Esophagus muscularis mucosa (tissue), 4 donors: Measurements from ENCODE around the gene DUT. TPM values are rescaled to one million over a fixed set of nuclear protein-coding genes. Genes with fewer than 3 reads are reported as not detected.

Source experiments
- DNase-seq: peaks from one replicate; pipeline ENCODE4 v3.0.0-alpha.2; 2017; ENCODE audit errors: extremely low spot score
- H3K27ac ChIP-seq, 4 donors: fragments of 200-600 bp; sonication (generic); replicated peaks in 1 of 4; 1 replicate in 3 of 4; 2 replicates in 1 of 4; pipeline ENCODE4 v1.5.1; 2016 to 2019; ENCODE audit warnings: mild to moderate bottlenecking in 1 of 4
- H3K27me3 ChIP-seq, 4 donors: fragments of 200-600 bp; sonication (generic); one replicate each; pipeline versions ENCODE4 v1.5.1 to v1.6.0; 2016 to 2019
- H3K36me3 ChIP-seq, 4 donors: fragments of 200-600 bp; sonication (generic); one replicate each; pipeline ENCODE4 v1.5.1; 2016 to 2019
- H3K4me1 ChIP-seq, 4 donors: fragments of 200-600 bp; sonication (generic); one replicate each; pipeline ENCODE4 v1.5.1; 2016 to 2019
- H3K4me3 ChIP-seq, 4 donors: fragments of 200-600 bp; sonication (generic); 1 replicate in 2 of 4; 2 replicates in 2 of 4; pipeline ENCODE4 v1.5.1; 2016 to 2019; ENCODE audit warnings: mild to moderate bottlenecking in 4 of 4, moderate library complexity in 1 of 4
- H3K9me3 ChIP-seq, 4 donors: fragments of 200-600 bp; sonication (generic); 1 replicate in 3 of 4; 2 replicates in 1 of 4; pipeline ENCODE4 v1.5.1; 2016 to 2019
- CTCF ChIP-seq, 3 experiments: fragments of 200-600 bp in 2 of 3; fragments of 450-650 bp in 1 of 3; sonication (generic) in 2 of 3; IDR thresholded peaks; one replicate each; pipeline ENCODE4 v1.5.1; 2017 to 2019; ENCODE audit warnings: antibody characterized with exemption in 3 of 3, mild to moderate bottlenecking in 2 of 3, moderate library complexity in 1 of 3
- EP300 ChIP-seq: sonication (generic); formaldehyde crosslinking; IDR thresholded peaks from one replicate; pipeline ENCODE4 v1.6.1; 2017; ENCODE audit warnings: antibody characterized with exemption
- POLR2A ChIP-seq: fragments of 450-650 bp; IDR thresholded peaks from one replicate; pipeline ENCODE4 v1.6.1; 2017; ENCODE audit warnings: antibody characterized with exemption, moderate library complexity, mild to moderate bottlenecking, low read depth
- POLR2AphosphoS5 ChIP-seq, 2 donors: sonication (generic); formaldehyde crosslinking; IDR thresholded peaks; one replicate each; pipeline ENCODE4 v1.6.1; 2017; ENCODE audit warnings: antibody characterized with exemption in 2 of 2
- WGBS: methylation state at CpG from one replicate; pipeline ENCODE4 v1.1.5; 2018; 5-methylcytosine and 5-hydroxymethylcytosine counted together
- intact Hi-C: fragments of 100-400 bp; cut with DNase I; formaldehyde crosslinking; loops from one replicate; pipeline ENCODE4 v1.15.1; 2023
- total RNA-seq, 4 donors: library from RNA; depleted of rRNA; stranded (reverse); fragments of >200 nt; gene quantifications; one replicate each; pipeline versions ENCODE4 v1.1.0 to v1.2.1, GENCODE V29; 2016

The DUT gene
- total RNA-seq, 4 donors from 2014 or later = 82.0 to 121 (median 92.8) TPM

GRCh38 chr15:48371961-48372360 lies 40.7 kb downstream of the DUT start:
- H3K4me3 ChIP-seq = no peak overlapping the region
- no peak for DNase-seq
- H3K27me3 ChIP-seq = no peaks in the 10 kb centered on the region
- intact Hi-C loops = no loop called here
- no peaks in the 10 kb centered on the region for H3K4me1 ChIP-seq
- H3K9me3 ChIP-seq = no peaks in the 10 kb centered on the region
- no peak for TF ChIP-seq POLR2A
- TF ChIP-seq CTCF (IDR thresholded peaks at IDR 0.05) = no peak
- TF ChIP-seq POLR2AphosphoS5 (IDR thresholded peaks at IDR 0.05) = no peak
- TF ChIP-seq EP300 = no peak
- 89% methylated on average over 2 of the region's 2 CpGs for WGBS
- H3K27ac ChIP-seq = no peak overlapping the region
- H3K36me3 ChIP-seq = no peaks in the 10 kb centered on the region

DNA sequence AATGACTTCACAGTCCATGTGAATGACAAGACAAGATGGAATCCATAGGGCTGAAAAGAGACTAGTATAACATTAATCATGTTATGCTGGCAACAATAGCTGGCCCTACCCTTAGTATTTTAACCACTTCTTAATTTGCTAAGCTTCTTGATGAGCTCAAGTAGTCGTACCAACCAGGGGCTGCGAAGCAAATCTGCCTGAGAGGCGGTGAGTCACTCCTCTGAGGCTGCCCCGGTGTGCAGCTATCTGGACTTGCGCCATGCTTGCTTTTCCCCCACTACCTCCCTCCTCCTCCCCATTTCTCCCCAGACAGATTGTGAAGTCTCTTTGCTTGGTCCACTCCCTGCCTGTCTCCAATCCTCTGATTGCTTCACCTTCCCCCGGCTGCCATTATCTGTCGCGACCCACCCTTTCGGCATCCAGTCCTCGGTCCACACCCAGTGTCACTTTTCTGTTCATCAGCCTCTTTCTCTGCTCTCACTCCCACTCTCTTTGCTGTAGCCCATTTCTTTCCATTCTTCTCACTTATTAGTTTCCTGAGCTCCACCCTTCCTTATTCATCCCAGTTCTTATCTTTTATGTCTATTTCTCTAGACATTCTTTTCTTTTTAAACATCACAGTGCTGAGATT lies 42.7 kb downstream of the DUT start:
- DNase-seq = no peak
- Histone ChIP-seq H3K9me3 (no peaks in the 10 kb centered on the region), H3K4me3 (no peak overlapping the region), H3K27me3 (no peaks in the 10 kb centered on the region), H3K27ac (no peak overlapping the region), H3K36me3 (no peaks in the 10 kb centered on the region), H3K4me1 (no peaks in the 10 kb centered on the region)
- intact Hi-C loops = no loop called here
- 71% methylated on average over 10 of the region's 10 CpGs for WGBS
- TF ChIP-seq CTCF (IDR thresholded peaks at IDR 0.05) (no peak), POLR2AphosphoS5 (IDR thresholded peaks at IDR 0.05) (no peak), POLR2A (no peak), EP300 (no peak)

GRCh38 chr15:48374472-48374871 lies 43.2 kb downstream of the DUT start:
- H3K4me3 ChIP-seq = no peak overlapping the region
- DNase-seq = no peak
- TF ChIP-seq POLR2AphosphoS5 (IDR thresholded peaks at IDR 0.05) = no peak
- TF ChIP-seq EP300 = no peak
- no peak for TF ChIP-seq POLR2A
- TF ChIP-seq CTCF (IDR thresholded peaks at IDR 0.05) = no peak
- no peaks in the 10 kb centered on the region for H3K4me1 ChIP-seq
- H3K9me3 ChIP-seq = no peaks in the 10 kb centered on the region
- H3K36me3 ChIP-seq = no peaks in the 10 kb centered on the region
- no peaks in the 10 kb centered on the region for H3K27me3 ChIP-seq
- WGBS = 69% methylated on average over 3 of the region's 3 CpGs
- intact Hi-C loops = no loop called here
- no peak overlapping the region for H3K27ac ChIP-seq

- intact Hi-C loops = no loop called here
Observed at GRCh38 chr15:48375767-48376166, 44.5 kb downstream of the DUT start.

More at GRCh38 chr15:48375767-48376166, 44.5 kb downstream of the DUT start:
- TF ChIP-seq POLR2AphosphoS5 (IDR thresholded peaks at IDR 0.05) = no peak
- no peak for TF ChIP-seq CTCF (IDR thresholded peaks at IDR 0.05)
- no peak for TF ChIP-seq POLR2A
- TF ChIP-seq EP300 = no peak
- no peaks in the 10 kb centered on the region for H3K9me3 ChIP-seq
- WGBS = 95% methylated on average over 2 of the region's 2 CpGs
- no peak overlapping the region for H3K27ac ChIP-seq
- H3K4me1 ChIP-seq = no peaks in the 10 kb centered on the region
- H3K4me3 ChIP-seq = no peak overlapping the region
- no peaks in the 10 kb centered on the region for H3K36me3 ChIP-seq
- peak; percentile 62 for DNase-seq
- no peaks in the 10 kb centered on the region for H3K27me3 ChIP-seq
